ENCODE data around the gene GREB1.

The GREB1 gene

DNA sequence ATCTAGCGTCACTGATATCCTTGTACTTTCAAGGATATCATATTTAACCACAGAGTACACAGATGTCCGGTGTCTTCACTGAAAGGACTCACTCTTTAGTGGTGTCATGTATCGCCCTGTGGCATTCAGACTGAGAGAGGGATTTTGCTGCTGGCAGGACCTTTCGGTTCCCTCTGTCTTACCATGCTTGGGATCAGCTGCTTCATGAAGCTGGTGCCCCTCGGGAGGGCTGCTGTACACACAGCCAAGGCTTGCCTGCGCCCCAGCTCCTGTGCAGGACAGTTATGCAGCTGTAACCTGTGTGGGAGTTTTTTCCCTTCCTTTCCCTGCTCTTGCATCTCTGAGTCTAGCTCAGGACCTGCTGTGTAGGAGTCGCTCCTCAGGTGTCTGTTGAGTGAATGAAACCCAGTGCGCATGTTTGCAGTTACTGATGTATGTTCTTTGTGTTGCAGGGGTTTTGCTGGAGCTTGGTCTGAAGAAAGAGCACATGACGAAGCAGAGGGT lies 64.4 kb downstream of the GREB1 start:
- no peak for DNase-seq (ENCODE audit: low read depth in 2 of 2)

DNA sequence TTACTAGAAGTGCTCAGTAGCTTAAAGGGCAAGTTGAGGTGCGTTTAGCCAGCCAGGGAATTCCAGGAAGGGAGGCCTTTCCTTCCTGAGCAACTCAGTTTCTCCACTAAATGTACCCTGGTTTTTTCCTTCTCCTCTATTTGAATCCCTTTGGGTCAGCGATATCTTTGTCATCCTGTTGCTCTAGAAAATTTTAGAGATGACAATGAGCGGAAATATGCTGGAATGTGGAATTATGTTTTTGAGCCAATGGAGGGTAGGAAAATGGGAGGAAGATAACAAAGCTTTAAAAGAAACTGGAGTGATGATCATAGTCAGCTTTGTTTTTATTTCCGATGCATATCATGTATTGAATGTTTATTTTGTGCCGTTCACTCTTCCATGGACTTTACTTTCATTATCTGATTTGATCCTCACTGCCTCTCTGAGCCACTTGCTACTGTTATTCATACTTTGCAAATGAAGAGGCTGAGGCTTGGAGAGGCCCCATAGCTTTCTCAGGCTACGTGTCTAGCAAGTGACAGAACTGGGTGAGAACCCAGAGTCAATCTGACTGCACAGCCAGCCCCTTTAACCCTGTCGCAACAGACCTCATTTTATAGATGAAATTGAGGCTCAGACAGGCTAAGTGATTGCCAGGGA lies 68.8 kb downstream of the GREB1 start:
- no peak for DNase-seq (ENCODE audit: low read depth in 2 of 2)

DNA sequence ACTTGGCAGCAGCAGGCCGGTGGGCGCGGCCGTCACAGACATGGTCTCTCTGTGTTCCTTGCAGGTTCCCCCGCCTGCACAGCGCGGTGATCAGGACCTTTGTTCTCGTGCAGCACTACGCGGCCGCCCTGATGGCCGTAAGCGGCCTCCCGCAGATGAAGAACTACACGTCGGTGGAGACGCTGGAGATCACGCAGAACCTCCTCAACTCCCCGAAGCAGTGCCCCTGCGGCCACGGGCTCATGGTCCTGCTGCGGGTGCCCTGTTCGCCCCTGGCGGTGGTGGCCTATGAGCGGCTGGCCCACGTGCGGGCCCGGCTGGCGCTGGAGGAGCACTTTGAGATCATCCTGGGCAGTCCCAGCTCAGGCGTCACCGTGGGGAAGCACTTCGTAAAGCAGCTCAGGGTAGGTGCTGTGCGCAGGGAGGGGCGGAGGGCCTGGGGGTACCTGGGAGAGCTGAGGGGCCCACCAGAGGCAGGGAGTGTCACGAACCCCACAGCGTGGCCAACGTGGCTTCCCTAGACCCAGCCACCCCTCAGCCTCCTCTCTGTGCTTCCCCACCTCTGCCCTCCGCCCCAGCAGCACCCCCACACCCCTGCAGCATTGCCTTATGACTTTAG lies 76.9 kb downstream of the GREB1 start:
- DNase-seq (ENCODE audit: low read depth in 2 of 2): no peak

DNA sequence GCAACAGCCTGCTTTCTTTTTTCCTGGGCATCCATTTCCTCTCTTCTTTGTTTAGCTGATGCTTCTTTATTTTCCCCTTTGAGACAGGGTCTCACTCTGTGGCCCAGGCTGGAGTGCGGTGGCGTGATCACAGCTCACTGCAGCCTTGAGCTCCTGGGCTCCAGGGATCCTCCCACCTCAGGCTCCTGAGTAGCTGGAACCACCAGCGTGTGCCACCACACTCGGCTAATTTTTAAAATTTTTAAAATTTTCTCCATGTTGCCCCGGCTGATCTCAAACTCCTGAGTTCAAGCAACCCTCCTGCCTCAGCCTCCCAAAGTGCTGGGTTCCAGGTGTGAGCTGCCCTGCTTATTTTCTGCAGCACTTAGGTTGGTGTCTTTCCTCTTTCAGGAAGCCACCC lies 77.4 kb downstream of the GREB1 start:
- no peak for DNase-seq (ENCODE audit: low read depth in 2 of 2)

DNA sequence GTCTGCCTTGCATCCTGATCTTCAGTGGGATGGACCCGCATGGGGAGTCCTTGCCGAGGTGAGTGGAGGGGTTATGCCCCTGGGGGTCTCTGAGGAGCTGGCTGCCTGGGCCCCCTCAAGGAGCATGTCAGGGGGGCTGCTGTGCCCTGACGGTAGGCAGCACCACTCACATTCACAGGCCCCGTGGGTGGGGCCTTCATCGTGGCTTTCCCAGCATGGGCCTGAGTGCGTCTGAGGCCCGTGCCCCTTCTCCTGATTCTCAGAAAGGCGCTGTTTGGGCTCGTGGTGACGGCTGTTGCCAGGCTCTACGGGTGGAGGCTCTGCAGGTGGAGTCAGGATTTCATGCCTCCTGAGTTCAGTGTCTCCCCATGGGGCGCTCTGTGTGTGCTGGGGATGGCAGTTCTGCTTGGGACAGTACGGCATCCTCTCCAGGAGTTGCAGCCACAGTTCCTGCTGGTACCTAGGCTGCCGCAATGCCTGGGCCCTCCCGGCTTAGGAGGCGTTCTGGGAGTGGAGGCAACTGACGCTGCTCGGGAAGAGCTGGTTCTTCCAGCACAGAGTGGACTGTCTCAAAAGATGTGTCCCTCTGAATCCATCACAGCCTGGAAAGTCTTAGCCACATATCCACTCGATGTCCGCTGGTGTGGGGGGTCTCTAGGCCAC lies 78.8 kb downstream of the GREB1 start:
- DNase-seq (ENCODE audit: low read depth in 2 of 2): no peak

DNA sequence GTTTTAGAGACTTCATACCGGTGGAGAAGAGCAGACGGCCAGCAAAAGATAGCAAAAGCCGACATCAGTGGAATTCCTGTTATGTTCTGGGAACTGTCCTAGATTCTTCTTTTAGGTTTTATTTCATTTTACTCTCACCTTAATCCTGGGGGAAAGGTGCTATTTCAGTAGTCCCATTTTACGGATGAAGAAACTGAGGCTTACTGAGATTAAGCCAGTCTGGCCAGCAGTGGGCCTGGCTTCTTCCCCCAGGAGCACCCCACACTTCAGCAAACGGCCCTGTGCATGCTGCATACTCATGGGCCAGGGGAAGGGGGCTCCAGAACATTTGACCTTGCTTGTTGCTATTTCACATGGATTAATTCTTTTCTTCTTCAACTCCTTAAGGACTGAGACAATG lies 79.5 kb downstream of the GREB1 start:
- no peak for DNase-seq (ENCODE audit: low read depth in 2 of 2)

DNA sequence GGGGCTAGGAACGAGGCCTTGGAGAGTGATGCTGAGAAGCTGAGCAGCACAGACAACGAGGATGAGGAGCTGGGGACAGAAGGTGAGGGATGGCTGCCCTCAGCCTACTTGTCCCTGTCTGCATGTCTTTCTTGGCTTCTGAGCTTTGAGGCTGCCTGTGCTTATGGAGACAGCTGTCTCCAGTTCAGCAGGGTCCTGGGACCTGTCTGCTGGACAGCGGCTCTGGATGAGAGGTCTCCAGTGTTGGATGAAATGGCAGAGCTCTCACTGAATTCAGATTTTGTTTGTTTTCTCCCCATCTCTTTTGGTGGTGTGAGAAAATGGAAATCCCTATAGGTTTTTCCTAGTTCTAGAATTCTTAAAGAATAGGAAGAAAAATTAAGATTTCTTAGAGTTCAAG lies 81.4 kb downstream of the GREB1 start:
- no peak for DNase-seq (ENCODE audit: low read depth in 2 of 2)

DNA sequence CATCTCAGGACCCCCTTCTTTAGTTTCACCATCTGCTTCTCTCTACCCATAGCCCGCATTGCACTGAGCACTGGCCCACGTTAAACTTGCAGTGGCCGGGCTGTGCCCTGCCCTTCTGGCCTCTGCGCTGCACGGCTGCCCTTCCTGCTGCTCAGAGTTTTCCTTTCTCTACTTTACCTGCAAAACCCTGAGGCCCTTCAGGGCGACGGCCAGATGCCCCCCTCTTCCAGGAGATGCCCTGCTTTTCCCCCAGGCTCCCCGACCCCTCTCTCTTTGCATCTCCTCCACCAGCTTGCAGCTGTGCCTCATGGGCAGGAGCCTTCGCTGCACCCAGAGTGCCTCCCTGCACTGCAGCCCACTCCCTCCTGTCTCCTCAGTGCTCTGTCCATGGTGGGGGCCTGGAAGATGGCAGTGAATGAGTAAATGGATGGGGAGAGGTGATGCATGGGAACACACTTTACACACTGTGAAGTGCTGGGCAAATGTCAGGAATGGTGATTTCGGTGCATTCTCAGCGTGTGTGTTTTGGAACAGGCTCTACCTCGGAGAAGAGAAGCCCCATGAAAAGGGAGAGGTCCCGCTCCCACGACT lies 82.3 kb downstream of the GREB1 start:
- no peak for DNase-seq (ENCODE audit: low read depth in 2 of 2)

DNA sequence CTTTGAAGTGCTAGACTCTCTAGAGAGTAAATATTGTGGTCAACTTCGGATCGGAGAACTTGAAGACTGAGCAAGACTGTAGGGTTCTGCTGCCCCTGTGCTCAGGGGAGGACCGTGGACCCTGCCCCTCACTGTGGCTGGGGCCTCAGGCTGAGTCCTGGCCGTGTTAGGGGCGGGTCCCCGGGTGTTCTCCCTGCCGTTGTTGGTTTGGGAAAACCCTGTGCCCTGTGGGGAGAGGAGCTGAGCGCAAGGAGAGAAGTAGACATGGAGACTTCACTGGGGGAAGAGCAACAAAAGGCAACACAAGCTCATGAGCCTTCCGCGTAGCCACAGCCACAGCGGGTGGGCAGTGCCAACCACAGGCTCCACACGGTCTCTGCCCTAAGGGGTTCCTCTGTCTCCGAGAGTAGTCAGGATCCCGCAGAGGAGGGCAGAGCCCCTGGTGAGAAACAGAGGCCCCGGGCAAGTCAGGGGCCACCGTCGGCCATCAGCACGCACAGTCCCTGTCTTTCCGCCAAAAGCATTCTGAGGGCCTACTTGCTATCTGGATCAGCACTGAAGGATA lies 83.1 kb downstream of the GREB1 start:
- no peak for DNase-seq (ENCODE audit: low read depth in 2 of 2)

DNA sequence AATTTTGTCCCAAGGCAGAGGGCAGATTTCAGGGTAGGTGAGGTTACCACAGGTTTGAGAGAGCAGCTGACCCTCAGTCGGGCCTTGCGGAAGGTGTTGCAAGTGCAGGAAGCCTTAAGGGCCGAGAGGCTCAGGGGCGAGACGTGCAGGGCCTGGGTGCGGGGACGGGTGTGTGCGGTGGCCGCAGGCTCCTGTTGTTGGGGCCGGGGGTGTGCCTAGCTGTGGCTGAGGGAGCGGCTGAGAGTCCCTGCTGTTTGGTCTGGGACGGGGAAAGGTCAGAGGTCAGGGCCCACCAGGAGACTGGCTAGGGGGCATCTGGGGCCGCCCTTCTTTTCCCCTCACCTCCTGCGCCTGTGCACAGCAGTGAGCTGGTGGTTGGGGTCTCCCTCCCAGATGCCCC lies 83.7 kb downstream of the GREB1 start:
- DNase-seq (ENCODE audit: low read depth in 2 of 2): no peak

DNA sequence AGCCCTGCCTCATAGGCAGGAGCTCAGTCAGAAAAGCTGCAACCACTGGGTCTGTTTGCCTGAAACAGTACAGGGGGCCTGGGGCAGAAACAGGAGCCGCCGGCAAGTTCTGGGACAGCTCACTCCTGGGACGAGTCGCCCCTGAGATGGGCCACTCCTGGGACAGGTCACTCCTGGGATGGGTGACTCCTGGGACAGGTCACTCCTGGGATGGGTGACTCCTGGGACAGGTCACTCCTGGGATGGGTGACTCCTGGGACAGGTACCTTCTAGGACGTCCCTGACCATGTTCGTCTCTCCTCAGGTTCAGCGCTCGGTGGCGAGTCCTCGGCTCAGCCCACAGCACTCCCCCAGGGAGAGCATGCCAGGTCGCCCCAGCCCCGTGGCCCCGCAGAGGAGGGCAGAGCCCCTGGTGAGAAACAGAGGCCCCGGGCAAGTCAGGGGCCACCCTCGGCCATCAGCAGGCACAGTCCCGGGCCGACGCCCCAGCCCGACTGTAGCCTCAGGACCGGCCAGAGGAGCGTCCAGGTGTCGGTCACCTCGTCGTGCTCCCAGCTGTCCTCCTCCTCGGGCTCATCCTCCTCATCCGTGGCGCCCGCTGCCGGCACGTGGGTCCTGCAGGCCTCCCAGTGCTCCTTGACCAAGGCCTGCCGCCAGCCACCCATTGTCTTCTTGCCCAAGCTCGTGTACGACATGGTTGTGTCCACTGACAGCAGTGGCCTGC lies 84.3 kb downstream of the GREB1 start:
- no peak for DNase-seq (ENCODE audit: low read depth in 2 of 2)

DNA sequence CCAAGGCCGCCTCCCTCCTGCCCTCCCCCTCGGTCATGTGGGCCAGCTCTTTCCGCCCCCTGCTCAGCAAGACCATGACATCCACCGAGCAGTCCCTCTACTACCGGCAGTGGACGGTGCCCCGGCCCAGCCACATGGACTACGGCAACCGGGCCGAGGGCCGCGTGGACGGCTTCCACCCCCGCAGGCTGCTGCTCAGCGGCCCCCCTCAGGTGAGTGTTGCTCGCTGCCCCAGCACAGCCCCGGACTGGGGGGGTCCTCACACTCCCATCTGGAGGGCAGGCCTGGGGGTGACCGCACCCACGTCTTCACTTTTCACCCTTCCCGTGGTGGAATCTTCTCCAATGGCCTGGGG lies 84.8 kb downstream of the GREB1 start:
- DNase-seq (ENCODE audit: low read depth in 2 of 2): no peak

DNA sequence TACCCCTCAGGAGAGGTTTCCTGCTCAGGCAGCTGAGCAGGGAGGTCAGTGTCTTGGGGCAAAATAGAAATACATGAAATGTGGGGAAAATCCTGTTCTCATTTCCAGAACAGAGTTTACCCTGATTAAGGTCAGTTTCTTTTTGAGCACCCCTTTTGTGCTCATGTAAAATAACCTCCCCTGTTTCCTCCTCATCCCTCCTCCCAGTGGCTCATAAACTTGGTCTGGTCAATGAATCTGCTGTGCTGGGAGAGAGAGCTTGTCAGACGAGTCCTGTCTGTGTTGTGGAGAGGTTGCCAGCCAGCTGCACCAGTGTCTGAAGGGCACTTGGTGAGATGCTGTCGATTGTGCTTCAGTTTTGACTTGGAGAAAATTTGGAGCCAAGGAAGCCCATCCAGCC lies 87.6 kb downstream of the GREB1 start:
- no peak for DNase-seq (ENCODE audit: low read depth in 2 of 2)

DNA sequence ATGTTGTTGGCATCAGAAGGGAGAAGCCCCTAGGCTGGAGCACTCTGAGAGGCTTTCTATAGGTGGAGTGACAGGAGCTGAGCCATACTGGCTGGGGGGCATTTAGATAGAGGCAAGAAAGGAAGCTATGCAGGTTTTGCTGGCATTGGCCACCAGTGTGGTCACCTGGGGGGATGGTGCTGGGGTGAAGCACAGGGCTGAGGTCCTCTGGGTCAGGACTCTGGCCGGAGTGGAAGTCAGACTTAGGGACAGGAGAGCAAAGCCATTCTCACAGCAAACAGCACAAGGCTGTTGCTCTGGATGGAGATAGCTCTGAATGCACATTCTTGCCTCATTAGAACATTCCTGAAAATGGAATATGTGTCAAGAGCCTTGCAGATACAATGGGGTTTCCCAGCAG lies 88.8 kb downstream of the GREB1 start:
- no peak for DNase-seq (ENCODE audit: low read depth in 2 of 2)

DNA sequence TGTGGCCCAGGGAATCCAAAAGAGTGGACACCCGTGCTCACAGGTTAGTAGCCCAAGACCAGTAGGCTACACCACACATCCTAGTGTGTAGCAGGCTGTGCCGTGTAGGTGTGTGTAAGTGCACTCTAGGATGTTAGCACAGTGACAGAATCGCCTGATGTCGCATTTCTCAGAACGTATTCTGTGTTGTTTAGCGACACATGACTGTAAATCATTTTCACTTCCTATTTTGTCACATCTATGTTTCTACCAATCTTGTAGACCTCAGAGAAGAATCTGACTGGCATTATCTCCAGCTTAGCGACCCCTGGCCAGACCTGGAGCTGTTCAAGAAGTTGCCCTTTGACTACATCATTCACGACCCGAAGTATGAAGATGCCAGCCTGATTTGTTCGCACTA lies 91.0 kb downstream of the GREB1 start:
- no peak for DNase-seq (ENCODE audit: low read depth in 2 of 2)

DNA sequence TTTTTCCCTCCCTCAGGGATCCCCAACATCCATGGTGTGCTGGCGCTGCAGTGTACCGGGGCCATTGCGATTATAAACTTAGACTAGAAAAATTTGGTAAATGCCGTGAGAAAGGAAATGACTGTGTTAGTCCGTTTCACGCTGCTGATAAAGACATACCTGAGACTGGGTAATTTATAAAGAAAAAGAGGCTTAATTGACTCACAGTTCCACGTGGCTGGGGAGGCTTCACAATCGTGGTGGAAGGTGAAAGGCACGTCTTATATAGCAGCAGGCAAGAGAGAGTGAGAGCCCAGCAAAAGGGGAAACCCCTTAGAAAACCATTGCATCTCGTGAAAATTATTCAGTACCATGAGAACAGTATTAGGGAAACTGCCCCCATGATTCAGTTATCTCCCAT lies 91.8 kb downstream of the GREB1 start:
- DNase-seq (ENCODE audit: low read depth in 2 of 2): no peak

DNA sequence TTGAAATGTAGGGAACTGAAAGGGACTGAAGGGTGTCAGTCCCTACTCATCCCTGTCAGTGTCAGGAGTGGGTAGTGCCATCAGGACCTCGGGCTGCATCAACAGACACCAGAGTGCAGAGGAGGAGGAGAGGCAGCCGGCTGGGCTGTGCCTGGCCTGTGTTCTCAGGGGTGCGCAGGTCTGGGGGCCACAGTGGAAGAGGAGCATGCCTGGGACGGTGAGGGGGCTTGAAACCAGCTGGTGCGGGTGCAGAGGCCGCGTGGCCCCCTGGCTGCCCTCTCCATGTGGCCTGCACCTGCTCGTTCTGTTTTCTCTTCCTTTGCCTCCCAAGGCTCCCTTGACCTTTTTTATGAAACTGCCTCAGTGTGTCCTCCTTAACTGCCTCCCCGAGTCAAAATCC lies 94.8 kb downstream of the GREB1 start:
- no peak for DNase-seq (ENCODE audit: low read depth in 2 of 2)

DNA sequence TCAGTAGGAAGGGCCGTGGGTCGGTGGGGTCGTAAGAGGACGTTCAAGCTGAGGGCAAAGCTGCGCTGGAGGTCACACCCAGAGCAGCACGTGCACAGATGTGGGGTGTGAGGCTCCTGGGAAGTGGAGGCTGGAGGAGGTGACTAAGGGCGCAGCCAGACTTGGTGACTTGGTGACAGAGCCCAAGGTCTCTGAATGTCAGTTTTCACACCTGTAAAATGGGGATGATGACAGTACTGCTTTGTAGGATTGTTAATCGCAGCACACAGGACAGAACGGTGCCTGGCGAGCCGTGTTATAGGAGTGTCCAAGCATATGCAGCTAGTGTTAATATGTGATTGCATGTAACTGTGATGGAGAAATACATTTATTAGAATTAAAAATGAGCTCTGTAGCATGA lies 95.4 kb downstream of the GREB1 start:
- no peak for DNase-seq (ENCODE audit: low read depth in 2 of 2)

DNA sequence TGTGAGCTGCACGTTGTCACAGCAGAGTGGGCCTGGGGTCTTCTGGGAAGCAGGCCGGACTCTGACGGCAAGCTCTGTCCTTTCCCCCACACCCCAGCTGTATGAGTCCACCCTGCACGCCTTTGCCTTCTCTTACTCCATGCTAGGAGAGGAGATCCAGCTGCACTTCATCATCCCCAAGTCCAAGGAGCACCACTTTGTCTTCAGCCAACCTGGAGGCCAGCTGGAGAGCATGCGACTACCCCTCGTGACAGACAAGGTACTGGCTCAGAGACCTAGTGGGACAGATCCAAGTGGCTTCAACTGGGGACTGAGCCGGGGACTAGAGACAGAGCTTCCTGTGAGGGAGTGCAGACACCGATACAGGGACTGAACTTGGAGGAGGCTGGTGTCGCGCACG lies 96.0 kb downstream of the GREB1 start:
- DNase-seq (ENCODE audit: low read depth in 2 of 2): no peak

DNA sequence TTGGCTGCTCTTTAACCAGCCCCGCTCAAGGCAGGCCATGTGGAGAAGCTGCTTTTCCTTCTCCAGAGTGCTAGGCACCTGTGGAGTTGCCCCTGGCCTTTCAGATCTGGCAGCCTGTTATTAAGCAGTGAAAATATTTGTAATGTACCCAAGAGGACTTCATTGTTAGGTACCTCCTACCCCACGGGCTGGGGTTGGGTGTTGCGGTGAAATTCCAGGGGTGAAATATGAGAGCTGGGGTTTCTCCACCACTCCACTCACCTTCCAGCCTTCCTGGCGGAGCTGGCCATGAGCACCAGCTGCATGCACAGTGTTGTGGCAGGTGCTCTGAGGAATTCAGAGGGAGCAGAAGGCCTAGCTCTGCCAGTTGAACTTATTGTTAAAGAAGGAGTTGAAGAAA lies 97.0 kb downstream of the GREB1 start:
- no peak for DNase-seq (ENCODE audit: low read depth in 2 of 2)

DNA sequence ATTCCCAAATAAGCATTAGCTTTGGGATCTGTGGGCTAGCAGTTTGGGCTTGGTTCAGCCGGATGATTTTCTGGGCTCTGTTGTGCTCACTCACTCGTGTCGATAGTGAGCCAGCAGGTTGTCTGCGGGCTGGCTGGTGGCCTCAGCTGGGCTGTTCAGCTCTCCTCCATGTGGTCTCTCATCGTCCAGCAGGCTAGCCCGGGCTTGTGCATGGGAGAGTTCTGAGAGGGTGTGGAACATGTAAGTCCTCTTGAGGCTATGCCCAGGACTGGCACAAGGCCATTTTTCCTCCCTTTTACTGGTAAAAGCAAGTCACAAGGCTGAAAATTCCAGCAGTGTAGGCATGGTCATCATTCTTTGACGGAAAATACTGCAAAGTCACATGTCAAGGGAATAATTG lies 97.6 kb downstream of the GREB1 start:
- DNase-seq (ENCODE audit: low read depth in 2 of 2): no peak

DNA sequence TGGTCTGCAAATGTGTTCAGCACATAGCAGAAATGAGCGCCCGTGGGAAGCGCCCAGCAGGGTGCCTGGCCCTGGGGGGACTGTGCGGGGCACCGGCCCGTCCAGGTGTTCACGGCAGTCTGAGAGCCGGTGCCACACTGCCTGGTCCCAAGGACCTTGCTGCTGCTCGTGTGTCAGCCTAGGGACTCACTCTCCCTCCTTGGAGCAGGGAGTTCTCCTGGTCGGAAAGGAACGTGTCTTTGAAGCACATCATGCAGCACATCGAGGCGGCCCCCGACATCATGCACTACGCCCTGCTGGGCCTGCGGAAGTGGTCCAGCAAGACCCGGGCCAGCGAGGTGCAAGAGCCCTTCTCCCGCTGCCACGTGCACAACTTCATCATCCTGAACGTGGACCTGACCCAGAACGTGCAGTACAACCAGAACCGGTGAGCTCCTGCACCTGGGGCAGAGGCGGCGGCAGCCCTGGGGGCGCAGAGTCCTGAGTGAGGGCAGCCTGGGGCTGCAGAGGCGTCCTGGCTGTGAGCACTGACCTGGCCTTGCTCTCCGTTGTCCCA lies 100.2 kb downstream of the GREB1 start:
- no peak for DNase-seq (ENCODE audit: low read depth in 2 of 2)

Measured in activated CD4-positive, alpha-beta T cell treated with anti-CD3 and anti-CD28 coated beads for 24 hours (primary cell).